ENCODE results near the gene SURF2. TPM values are rescaled to one million over a fixed set of nuclear protein-coding genes. Genes with fewer than 3 reads are reported as not detected.

The SURF2 gene
- polyA plus RNA-seq, 3 donors, result 17.5 to 24.7 (median 17.6) TPM

- Histone ChIP-seq H3K27ac (ENCODE audit: low read depth in 1 of 2, low read length in 2 of 2) (no peak overlapping the region), H4K20me1 (ENCODE audit: insufficient read depth, low read length) (no peaks in the 10 kb centered on the region), H3K9me3 (replicated peaks in 1 of 2; ENCODE audit: control insufficient read depth in 1 of 2, insufficient read depth in 1 of 2, low read length in 2 of 2) (no peaks in the 10 kb centered on the region), H3K9ac (ENCODE audit: insufficient read depth, low read length, poor library complexity, severe bottlenecking) (no peak overlapping the region), H3K36me3 (replicated peaks in 1 of 2; ENCODE audit: control insufficient read depth in 1 of 2, insufficient read depth in 2 of 2, low read length in 2 of 2) (no peaks in the 10 kb centered on the region), H3K4me2 (replicated peaks; ENCODE audit: extremely low read depth, low read length, poor library complexity, severe bottlenecking) (no peak overlapping the region), H3K4me1 (ENCODE audit: control insufficient read depth in 1 of 2, insufficient read depth in 2 of 2, low read length in 2 of 2) (peaks cover 0 to 5% of the 10 kb centered on the region in 2 donors), H3K4me3 (replicated peaks in 1 of 3; ENCODE audit: low read depth in 2 of 3, low read length in 3 of 3) (no peak overlapping the region), H3K27me3 (ENCODE audit: control insufficient read depth in 2 of 2, insufficient read depth in 2 of 2, low read length in 2 of 2) (no peaks in the 10 kb centered on the region), H3K79me2 (ENCODE audit: insufficient read depth, low read length) (no peaks in the 10 kb centered on the region), H2AFZ (ENCODE audit: insufficient read depth, low read depth, low read length, poor library complexity, severe bottlenecking) (no peak overlapping the region)
- Mint-ChIP-seq H3K9me3 (no peaks in the 10 kb centered on the region), H3K36me3 (no peaks in the 10 kb centered on the region), H3K27ac (no peak overlapping the region), H3K4me1 (peaks cover 11% of the 10 kb centered on the region), H3K4me3 (no peak overlapping the region), H3K27me3 (ENCODE audit: low read depth in 3 of 3) (peaks cover 2 to 5% (median 5%) of the 10 kb centered on the region in 3 donors)
- intact Hi-C loops (cut with micrococcal nuclease), result no loop called here
- no peak for TF ChIP-seq CTCF (IDR thresholded peaks at IDR 0.05)
- no peak for DNase-seq
- WGBS (ENCODE audit: insufficient coverage), result 96% methylated on average over 4 of the region's 4 CpGs
Observed at GRCh38 chr9:133382507-133383141, 26.3 kb downstream of the SURF2 start.

DNA sequence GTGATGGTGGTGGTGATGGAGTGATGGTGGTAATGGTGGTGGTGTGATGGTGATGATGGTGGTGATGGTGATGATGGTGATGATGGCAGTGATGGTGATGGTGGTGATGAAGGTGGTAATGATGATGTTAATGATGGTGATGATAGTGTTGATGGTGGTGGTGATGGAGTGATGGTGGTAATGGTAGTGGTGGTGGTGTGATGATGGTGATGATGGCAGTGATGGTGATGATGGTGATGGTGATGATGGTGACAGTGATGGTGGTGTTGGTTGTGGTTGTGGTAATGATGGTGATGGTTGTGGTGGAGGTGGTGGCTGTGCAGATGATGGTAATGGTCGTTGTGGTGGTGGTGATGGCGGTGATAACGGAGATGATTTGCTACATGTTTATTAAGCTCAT, 27.1 kb downstream of the SURF2 start:
- Histone ChIP-seq H3K4me3 (replicated peaks in 1 of 3; ENCODE audit: low read depth in 2 of 3, low read length in 3 of 3) (no peak overlapping the region), H3K27ac (ENCODE audit: low read depth in 1 of 2, low read length in 2 of 2) (no peak overlapping the region), H3K4me2 (replicated peaks; ENCODE audit: extremely low read depth, low read length, poor library complexity, severe bottlenecking) (no peak overlapping the region), H3K36me3 (replicated peaks in 1 of 2; ENCODE audit: control insufficient read depth in 1 of 2, insufficient read depth in 2 of 2, low read length in 2 of 2) (no peaks in the 10 kb centered on the region), H3K79me2 (ENCODE audit: insufficient read depth, low read length) (no peaks in the 10 kb centered on the region), H3K9ac (ENCODE audit: insufficient read depth, low read length, poor library complexity, severe bottlenecking) (no peak overlapping the region), H3K27me3 (ENCODE audit: control insufficient read depth in 2 of 2, insufficient read depth in 2 of 2, low read length in 2 of 2) (no peaks in the 10 kb centered on the region), H3K4me1 (ENCODE audit: control insufficient read depth in 1 of 2, insufficient read depth in 2 of 2, low read length in 2 of 2) (peaks cover 0 to 4% of the 10 kb centered on the region in 2 donors), H3K9me3 (replicated peaks in 1 of 2; ENCODE audit: control insufficient read depth in 1 of 2, insufficient read depth in 1 of 2, low read length in 2 of 2) (no peaks in the 10 kb centered on the region), H2AFZ (ENCODE audit: insufficient read depth, low read depth, low read length, poor library complexity, severe bottlenecking) (no peak overlapping the region), H4K20me1 (ENCODE audit: insufficient read depth, low read length) (no peaks in the 10 kb centered on the region)
- no peaks in the 10 kb centered on the region for H3K36me3 Mint-ChIP-seq
- TF ChIP-seq CTCF (IDR thresholded peaks at IDR 0.05), result no peak
- H3K27ac Mint-ChIP-seq, result no peak overlapping the region
- peaks cover 6% of the 10 kb centered on the region for H3K4me1 Mint-ChIP-seq
- DNase-seq, result no peak
- H3K4me3 Mint-ChIP-seq, result no peak overlapping the region
- intact Hi-C loops (cut with micrococcal nuclease), result no loop called here
- WGBS (ENCODE audit: insufficient coverage), result 93% methylated on average over 3 of the region's 3 CpGs
- no peaks in the 10 kb centered on the region for H3K9me3 Mint-ChIP-seq
- H3K27me3 Mint-ChIP-seq (ENCODE audit: low read depth in 3 of 3), result peaks cover 2 to 4% (median 3%) of the 10 kb centered on the region in 3 donors
